DMS 273 (cell line): ENCODE data around the gene NFIA.

Source experiments
- DNase-seq: peaks from one replicate; lab custom pipeline; 2025; ENCODE audit not compliant: unreplicated experiment; lab: John Stamatoyannopoulos, UW

The NFIA gene

DNA sequence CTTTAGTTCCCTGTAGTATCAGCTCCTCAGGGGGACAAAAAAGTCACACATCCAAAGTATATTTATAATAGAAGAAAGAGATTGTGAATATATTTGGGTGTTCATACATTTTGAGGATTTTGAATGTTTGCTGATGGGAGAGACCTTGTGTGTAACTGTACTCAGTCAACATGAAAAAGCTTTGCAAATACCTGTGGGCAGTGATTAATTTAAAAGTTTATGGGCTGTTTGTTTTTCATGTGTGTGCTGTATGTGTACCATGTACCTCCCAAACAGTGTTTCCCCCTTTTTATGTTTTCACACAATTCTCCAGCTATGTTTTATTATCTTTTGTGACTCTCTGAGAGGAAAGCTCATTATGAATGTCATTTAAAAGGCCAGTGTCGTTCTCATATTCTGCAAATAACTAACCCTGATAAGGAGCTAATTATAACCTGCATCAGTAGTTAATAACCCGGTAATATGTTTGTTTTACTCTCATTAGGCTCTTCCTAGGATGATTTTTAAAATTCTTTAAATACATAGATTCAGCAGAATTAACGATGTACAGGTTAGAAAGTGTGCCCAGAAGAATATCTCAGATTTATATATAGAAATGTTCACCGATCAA, 271.5 kb downstream of the NFIA start:
- DNase-seq: no peak

DNA sequence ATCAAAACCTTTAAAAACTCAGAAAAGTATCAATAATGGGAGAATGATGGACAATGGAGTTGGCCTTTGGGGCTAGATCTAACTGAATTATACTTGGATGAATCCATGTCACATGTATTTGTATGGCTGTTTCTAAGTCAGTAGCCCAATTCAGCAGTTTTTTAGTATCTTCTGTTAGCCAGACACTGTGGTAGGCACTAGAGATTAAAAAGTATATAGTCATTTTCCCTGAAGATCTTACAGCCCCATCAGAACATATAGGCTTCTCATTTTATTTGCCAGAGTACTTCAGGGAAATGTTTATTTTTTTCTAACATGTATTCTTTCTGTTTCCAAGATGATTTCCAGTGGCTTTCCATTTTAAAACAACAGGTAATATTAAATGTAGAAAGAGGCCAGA, 273.7 kb downstream of the NFIA start:
- no peak for DNase-seq

DNA sequence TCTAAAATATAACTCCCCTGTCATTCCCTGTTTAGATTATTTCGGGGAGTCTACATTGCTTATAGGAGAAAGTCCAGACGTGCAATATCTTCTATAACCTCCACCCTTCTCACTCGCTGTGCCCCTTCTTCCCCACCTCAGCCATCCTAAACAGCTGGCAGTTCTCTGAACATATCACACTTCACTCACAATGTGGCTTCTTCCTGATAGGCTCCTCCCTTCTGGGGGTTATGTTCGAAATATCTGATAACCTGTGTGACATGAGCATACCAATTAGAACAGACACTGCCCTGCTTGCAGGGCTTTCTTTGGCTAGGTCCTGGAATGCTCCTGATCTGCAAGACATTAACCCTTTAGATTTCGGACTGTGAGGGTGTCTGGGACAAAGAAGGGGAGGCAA, 274.6 kb downstream of the NFIA start:
- no peak for DNase-seq

DNA sequence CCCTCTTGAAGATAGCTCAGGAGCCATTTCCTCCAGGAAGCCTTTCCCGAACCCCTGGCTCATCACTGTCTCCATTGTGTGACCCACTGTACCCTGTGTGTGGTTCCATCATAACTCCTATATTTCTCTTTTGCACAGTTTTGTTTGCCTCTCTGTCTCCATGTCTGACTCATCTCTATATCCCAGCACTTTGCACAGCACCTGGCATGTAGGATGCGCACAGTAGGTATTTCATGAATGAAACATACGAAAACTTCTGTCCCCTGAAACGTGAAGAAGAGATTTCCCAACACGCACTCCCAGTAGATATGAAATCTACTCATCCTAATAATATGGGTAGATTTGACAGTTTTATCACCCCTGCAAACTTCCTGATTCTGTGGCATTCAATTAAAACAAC, 275.2 kb downstream of the NFIA start:
- DNase-seq: no peak

DNA sequence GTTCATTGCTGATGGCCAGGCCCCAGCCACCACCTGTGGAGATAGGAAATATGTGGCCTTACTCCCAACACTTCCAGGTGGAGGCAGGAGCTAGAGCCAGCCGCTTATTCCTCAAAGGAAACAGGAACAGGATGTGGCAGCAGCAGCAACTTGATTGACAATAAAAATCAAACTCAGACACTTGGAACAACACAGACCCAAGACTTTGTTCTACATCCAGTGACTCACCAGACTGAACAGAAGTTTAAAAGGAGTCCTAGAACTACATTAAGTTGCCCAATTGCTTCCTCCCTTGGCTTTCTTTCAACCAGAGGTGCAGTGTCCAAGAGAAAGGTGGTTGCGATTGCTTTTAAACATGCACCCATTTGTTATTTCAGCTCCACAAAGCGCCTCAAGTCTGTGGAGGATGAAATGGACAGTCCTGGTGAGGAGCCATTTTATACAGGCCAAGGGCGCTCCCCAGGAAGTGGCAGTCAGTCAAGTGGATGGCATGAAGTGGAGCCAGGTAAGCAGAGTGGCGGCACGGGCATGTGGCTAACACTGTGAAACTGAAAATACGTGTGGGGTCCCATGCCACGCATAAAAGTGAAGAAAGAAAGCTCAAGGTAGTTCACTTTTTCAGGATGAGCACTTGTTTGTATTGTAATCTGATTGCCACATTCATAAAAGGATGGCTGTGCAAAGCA, 276.6 kb downstream of the NFIA start:
- DNase-seq: no peak

DNA sequence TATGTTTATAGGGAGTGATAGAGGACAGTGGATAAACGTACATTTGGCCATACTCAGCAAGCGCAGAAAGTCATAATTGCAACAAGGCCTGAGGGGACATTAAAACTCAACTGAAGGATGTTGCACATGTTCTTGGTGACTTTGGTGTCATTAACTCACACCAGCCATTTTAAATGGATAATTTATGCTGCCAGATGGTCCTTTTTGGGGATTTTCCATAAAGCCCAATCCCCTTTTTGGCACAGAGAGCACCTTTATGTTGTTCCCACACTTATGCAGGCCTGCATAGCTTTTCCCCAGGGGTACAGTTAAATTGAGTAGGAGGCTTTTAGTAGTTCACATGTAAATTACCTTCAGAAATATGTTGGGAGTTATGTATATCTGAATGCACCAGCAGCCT, 279.6 kb downstream of the NFIA start:
- DNase-seq: peak; percentile 45

DNA sequence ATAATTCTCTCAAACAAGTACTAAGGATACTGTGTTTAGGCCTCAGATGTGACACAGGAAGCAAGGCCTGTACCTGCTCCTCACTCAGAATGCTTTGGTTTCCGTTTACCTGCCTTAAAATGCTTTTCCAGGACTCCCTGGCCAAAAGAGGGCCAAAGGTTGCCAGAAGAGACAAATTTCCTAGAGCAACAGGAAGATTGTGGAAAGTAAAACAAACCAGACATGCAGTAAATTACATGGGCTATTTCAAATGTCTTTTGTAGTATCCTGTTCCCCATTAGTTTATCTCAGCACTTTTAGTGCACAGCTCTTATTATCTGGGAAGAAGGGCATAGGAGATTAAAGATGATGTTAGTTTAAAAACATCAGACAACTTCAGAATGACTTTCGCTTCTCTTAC, 280.0 kb downstream of the NFIA start:
- DNase-seq: no peak

DNA sequence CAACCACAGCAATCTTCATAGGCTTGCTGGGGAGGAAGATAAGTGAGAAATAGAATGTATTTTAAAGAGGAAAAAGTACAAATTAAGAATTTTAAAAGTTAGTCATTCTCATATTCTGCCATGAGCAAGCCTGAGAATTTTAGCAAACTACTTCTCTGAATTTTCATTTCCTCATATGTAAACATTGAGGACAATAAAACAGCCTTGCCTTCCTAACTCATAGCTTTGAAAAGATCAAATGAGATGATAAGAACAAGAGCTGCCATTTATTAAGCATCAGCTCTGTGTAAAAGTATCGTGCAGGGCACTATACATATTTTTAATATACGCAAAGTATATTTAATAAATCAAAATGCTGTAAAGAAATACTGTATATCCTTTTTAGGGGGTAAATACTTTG, 286.0 kb downstream of the NFIA start:
- DNase-seq: no peak

DNA sequence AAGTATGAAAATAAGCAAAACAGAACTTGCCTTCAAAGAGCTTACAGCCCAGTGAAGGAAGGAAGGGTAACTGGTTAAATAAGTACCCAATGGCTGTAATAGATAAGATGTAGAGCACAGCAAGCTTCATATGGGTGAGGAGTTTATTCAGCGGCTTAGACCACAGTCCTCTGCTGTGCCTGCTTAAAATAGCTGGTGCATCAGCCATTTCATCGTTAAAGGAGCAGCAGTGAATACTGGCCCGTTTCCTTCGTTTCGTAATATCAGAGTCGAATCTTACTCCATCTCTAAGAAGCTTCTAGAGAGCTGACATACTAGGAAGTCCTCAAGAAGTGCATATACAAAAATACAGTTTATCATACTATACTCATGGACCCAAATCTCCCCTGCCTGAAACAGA, 286.5 kb downstream of the NFIA start:
- DNase-seq: no peak

DNA sequence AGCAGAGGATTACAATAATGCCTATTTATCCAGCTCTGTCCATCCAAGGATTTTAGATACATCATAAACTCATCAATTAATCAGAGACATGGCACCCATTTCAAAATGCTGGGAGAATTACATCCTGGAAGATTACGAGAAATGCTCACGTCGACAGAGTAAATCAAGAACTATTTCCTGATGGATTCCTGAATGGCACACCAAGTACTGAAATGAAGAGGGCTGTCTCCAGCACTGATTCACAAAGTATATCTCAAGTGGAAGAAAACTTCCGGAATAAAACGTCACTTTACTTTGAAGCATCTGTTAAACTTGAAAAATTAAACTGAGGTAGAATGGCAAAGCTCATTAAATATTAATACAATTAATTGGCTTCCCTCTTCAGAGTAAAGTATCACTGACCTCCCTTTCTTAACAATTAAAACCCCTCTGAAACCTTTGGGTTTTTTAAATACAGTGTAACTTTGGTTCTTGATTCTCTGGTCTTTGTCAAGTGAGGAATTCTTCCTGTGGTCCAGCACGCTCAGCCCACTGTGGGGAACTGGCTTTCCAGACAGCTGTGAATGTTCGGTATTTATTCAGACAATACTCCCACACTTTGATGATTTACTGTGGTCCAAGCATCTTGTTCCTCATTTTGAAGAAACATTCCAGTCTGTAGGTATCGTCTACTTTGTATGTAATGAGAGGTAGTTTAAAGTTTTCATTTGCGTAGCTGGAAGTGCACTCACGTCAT, 288.0 kb downstream of the NFIA start:
- DNase-seq: no peak

DNA sequence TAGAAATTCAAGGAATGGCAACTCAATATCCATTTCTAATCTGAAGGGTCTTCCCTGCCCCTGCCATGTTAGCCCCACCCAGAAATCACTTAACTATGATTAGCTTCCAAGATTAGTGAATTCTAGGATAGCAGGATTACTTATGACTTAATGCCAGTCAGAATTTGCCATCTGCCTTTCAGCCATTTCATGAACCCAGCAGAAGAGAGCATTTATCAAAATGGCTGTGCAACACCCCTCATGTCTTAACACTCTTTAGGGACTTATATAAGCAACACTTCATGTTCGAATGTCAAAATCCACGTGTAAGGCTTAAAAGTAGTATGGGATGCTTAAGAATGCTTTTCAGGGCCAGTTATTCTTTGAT, 288.5 kb downstream of the NFIA start:
- no peak for DNase-seq

DNA sequence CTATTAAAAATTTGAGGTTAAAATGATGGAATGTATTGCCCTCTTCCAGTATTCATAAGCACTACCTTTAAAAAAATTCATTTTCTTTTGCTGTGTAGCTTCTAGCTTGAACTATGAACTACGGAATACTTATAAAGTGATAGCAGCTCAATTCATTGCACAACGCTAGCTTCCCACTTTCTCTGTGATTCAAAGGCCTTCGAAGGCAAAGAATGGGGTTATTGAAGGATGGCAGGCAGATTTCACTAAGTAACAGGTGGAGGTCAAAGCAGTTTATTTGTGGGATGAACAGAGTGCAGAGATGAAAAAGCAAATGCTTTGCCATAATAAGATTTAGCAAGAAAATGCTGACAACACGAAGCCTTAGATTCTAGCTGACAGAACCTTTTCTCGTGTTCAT, 290.6 kb downstream of the NFIA start:
- DNase-seq: no peak

DNA sequence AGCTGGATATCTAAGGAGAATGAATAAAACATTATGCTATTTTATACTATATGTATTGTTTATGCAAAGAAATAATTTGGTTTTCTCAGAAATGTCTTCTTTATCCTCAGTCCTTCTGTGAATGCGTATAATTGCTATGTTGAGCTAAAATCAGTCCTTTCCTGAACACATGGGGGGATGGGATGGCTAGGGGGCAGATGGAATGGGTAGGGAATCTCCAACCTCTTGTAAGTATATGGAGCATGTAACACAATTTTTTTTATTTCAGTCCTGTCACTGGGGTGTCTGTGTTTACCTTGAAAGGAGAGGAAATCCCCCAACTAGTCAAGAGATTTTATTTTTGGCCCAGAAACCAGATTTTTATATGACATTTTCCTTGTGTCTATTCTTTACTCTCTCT, 291.8 kb downstream of the NFIA start:
- no peak for DNase-seq

DNA sequence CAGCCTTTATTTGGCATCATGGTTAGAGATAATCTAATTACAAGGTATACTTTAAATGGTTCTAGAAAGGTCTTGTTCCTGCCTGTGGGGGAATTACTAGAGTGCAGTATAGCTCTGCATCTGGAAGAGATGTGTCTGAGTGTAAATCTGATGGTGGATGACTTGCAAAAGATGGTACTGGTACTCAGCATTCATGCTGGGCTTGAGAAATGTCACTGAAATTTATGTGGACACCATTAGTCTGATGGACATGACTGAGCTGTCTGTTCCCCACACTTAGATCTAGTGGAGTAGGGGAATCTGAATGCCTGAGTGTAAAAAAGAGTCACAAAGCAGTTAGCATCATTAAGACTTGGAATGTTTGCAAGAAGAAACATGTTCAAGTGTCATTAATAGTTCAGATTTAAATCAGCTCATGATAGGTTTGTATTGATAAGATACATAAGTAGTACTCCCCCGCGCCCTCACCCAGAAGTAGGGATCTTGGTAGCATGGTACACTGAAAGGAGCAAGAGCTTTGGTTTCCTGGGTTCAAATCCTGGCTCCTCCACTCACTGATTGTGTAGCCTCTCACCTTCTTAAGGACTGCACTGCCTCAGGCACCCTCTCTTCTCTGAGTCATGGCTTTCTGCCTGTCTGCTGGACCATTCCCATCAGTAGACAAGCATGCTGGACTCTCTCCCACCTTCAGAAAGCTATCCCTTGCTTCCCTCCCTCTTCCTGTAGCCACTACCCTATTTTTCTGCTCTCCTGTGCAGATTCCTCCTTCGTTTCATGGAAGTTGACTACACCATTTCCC, 292.9 kb downstream of the NFIA start:
- no peak for DNase-seq

DNA sequence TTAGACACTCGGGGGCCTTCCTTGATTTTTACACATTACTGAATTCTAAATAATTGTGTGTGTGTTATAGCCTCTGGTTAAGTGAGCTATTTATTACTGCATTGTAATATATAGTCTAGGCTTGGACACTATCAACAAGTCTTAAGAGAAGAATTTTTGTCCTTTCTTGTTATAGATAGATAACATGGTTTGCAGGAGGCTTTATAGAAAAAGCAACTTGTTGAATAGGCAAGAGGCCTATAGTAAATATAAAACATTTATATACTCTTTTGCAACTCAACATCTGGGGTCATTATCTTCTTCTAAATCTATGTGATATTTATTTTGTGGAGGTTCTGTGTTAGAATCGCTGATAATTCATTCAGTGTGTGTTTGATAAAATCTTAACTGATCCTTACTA, 293.8 kb downstream of the NFIA start:
- no peak for DNase-seq

DNA sequence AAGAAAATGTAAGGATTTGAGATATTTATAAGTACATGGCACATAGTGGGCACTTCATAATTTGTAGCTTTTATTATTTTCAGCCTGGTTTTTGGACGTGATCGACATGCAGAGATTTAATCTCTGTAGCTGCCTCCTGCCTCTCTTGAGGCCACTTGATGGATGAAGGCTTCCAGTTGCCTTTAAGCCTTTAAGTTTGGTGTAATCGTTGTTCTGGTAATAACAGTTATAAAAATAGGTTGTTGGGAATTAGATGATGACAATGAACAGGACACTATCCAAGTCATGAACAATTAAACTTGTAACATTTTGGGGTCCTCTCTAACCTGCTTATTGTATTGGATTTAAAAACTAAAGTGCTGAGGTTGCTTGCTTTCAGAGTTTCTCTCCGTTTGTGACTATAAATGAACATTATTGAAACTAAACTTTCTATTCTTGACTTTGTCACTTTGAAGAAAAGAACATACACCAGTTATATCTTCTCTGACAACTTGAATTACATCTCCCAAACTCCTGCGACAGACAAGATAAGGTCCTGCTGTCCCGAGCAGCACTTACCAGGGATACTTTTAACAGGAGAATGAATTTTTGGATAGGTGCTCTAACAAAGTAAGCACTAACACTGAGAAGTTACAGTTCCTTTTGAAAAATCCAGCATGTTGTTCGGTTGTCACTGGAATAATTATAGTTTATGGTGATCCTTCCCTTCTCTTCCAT, 295.0 kb downstream of the NFIA start:
- DNase-seq: no peak

DNA sequence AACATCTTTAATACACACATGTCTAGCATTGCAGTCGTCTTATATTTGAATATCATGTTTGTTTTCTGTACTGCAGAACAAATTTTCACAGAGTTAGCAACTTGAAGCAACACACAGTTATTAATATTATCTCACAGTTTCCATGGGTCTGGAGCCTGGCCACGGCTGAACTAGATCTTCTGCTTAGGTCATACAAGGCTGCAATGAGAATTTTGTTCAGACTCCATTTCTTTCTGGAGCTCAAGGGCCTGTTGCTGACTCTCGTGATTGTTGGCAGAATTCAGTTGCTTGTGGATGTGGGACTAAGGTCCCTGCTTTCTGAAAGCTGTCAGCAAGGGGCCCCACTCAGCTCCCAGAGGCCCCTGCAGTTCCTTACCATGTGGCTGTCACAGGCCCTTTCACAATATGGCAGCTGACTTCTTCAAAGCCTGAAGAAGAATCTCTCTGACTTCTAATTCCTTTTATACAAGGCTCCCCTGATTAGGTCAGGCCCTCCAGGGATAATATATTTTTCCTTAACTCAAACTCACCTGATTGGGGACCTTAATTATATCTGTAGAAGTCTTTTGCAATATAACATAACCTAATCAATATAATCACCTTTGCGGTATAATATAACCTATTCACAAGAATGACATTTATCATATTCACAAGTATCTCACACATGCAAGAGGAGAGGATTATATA, 296.3 kb downstream of the NFIA start:
- no peak for DNase-seq

DNA sequence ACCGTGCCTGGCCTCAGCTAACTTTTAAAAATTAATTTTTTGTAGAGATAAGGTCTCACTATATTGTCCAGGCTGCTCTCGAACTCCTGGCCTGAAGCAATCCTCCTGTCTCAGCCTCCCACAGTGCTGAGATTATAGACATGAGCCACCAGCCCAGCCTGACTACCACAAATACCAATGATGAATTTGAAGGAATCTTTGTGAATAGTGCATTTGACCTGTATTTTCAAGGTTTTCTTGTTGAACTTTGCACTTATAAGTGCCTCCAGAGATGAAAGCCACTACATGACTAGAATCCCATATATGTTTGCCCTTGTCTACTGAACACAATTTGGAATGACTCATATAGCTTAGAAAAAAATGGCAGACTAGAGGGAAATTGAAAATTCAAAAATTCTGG, 297.3 kb downstream of the NFIA start:
- DNase-seq: no peak

DNA sequence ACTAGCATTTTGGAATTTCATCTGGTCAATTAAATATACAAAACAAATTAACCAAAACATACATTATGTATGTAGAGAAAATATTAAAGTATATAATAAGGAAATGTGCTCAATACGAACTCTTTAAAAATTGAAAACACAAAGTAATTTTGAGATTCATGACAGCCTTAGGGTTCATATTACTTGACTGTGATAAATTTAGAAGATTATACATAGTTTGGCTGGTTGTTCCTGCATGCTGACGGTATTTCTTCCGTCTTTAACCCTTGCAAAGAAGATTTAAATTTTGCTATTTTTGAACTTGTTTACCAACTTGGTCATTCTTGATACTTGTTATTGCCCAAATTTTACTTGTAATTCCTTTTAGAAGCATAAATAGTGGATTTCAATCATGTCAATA, 298.2 kb downstream of the NFIA start:
- no peak for DNase-seq

DNA sequence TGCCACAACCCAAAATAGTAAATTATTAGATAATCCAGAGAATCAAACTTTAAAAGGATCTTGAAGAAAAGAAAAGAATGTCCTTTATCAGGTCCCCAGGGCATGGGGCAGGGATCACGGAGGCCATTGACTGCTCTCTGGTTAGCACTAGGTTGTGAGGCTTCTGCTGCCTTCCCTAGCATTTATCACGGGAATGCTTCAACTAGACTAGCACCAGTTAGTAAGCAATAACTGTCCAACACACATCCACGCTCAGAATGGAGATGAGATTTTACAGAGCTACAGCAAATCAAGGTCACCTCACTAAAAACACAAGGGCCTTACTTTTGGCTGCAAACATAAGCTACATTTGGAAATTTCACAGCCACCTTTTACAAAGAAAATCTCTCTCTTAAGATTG, 304.0 kb downstream of the NFIA start:
- DNase-seq: no peak

DNA sequence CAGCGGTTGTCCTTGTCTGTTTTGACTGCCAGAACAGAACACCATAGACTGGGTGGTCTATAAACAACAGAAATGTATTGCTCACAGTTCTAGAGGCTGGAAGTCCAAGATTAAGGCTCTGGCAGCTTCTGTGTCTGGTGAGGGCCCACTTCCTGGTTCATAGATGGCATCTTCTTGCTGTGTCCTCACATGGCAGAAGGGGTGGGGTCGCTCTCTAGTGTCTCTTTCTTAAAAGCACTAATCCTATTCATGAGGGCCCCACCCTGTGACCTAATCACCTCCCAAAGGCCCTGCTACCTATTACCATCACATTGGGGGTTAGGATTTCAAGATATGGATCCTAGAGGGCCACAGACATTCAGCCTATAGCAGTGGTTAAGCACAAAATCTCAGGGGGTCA, 304.4 kb downstream of the NFIA start:
- no peak for DNase-seq
